ENCODE measurements around the gene MYBPH.

The MYBPH gene, protein sequence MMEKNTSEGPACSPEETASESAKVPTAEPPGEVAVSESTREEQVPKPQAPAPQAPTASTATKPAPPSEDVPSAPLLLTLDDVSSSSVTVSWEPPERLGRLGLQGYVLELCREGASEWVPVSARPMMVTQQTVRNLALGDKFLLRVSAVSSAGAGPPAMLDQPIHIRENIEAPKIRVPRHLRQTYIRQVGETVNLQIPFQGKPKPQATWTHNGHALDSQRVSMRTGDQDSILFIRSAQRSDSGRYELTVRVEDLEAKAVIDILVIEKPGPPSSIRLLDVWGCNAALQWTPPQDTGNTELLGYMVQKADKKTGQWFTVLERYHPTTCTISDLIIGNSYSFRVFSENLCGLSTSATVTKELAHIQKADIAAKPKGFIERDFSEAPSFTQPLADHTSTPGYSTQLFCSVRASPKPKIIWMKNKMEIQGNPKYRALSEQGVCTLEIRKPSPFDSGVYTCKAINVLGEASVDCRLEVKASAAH

DNA sequence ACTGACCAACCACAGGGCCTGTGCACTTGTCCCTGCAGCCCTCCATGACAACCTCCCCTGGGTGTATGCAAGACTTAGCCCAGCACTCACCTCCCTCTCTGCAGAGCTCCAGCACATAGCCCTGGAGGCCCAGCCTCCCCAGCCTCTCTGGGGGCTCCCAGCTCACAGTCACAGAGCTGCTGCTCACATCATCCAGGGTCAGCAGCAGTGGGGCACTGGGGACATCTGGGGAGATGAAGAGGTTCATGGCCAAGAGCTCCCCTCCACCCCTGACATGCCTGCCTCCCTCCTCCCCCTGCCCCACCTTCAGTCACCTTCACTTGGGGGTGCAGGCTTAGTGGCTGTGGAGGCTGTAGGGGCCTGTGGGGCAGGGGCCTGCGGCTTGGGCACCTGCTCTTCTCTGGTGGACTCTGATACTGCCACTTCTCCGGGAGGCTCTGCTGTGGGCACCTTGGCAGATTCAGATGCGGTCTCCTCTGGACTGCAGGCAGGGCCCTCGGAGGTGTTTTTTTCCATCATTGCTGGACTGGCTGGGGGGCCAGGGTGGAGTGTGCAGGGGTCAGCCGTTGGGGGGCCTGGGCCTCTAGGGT, at the start of gene MYBPH:
MYBPH (minus strand) TSS at position 590 of the 590 bp plus-strand sequence; CDS start at position 519, 71 bp downstream.
- H3K4me3 ChIP-seq (ENCODE audit: low read depth, low read length): no peak within 1 kb of the TSS
- H3K9ac ChIP-seq (ENCODE audit: low read depth, low read length): no peak within 1 kb of the TSS
- H3K4me1 ChIP-seq (ENCODE audit: control insufficient read depth, insufficient read depth, low read length): peaks cover 12% of the 10 kb centered on the region
- H3K27me3 ChIP-seq (ENCODE audit: control insufficient read depth, insufficient read depth, low read length): no peaks in the 10 kb centered on the region
- no peaks in the 10 kb centered on the region for H3K9me3 ChIP-seq (ENCODE audit: control insufficient read depth, insufficient read depth, low read length)
- no peaks in the 10 kb centered on the region for H3K36me3 ChIP-seq (ENCODE audit: control insufficient read depth, insufficient read depth, low read length)

DNA sequence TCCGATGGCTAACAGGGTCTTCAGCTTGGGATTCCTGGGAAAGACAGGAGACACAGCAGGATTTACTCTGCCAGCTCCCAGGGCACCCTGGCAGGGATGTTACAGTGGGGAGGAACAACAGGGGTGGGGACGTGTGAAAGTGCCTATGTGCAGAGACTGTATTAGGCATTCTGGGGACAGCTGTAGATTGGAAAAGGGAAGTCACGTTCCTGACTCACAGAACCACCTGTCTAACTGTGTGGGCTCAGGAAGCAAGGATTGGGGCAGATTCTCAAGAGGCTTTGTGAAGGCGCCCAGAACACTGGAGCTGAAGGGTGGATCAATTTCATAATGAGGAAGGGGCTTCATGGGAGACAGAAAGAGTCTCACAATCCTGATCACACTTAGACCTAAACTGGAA, 49.4 kb upstream of the MYBPH start:
- Histone ChIP-seq H3K4me3 (ENCODE audit: low read depth, low read length) (no peak overlapping the region), H3K9ac (ENCODE audit: low read depth, low read length) (no peak overlapping the region), H3K27me3 (ENCODE audit: control insufficient read depth, insufficient read depth, low read length) (peaks cover 8% of the 10 kb centered on the region), H3K9me3 (ENCODE audit: control insufficient read depth, insufficient read depth, low read length) (no peaks in the 10 kb centered on the region), H3K36me3 (ENCODE audit: control insufficient read depth, insufficient read depth, low read length) (no peaks in the 10 kb centered on the region), H3K4me1 (ENCODE audit: control insufficient read depth, insufficient read depth, low read length) (no peaks in the 10 kb centered on the region)

DNA sequence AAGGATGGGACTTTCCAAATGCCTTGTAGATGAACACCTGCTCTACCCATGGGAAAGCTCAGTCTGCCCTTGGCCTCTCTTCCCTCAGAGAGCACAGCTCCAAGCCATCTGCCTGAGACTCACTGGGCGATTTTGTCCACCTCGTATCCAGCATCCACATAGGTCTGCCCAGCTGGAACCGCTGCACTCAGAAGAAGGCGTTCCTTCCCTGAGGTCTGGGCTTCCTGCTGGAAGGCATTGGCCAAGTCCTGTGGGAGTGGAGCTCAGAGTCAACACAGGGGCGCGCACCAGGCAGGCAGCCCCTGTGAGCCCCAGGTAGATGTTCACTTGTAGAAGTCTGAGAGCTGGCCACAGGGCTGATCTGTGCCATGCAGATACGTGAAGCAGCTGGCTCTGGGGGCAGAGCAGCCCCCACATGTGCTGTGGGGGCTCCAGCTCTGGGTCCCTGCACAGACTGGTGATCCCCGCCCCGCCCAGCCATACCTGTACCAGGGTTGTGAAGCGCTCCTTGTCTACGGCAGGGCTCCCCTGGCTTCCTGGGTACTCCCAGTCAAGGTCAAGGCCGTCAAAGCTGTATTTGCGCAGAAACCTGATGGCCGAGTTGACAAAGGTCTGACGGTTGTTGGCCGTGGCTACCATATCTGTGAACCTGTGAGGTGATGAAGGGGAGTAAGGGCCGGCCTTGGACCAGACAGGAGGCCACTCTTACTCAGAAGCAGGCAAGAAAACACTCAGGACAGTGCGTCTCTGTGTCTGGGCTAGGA, 47.6 kb upstream of the MYBPH start:
- H3K36me3 ChIP-seq (ENCODE audit: control insufficient read depth, insufficient read depth, low read length): no peaks in the 10 kb centered on the region
- no peak overlapping the region for H3K9ac ChIP-seq (ENCODE audit: low read depth, low read length)
- H3K4me3 ChIP-seq (ENCODE audit: low read depth, low read length): no peak overlapping the region
- no peaks in the 10 kb centered on the region for H3K9me3 ChIP-seq (ENCODE audit: control insufficient read depth, insufficient read depth, low read length)
- peaks cover 6% of the 10 kb centered on the region for H3K27me3 ChIP-seq (ENCODE audit: control insufficient read depth, insufficient read depth, low read length)
- H3K4me1 ChIP-seq (ENCODE audit: control insufficient read depth, insufficient read depth, low read length): no peaks in the 10 kb centered on the region

DNA sequence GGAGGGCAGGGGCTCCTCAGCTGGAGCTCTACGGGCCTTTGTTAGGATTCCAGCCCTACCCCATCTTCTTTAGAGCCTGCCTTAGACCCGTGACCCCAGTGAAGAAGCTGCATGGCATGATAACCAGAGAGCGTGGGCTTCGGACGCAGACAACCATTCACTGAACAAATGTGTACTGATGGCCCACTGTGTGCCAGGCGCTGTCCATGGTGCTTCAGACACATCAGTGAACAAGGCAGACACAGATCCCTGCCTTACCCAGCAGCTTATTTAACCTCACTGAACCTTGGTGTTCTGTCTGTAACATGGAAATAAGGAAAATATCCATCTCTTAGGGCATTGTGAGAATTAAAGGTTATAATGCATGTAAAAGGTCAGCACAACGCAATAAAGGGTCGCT, 44.3 kb upstream of the MYBPH start:
- no peaks in the 10 kb centered on the region for H3K9me3 ChIP-seq (ENCODE audit: control insufficient read depth, insufficient read depth, low read length)
- no peak overlapping the region for H3K9ac ChIP-seq (ENCODE audit: low read depth, low read length)
- peaks cover 9% of the 10 kb centered on the region for H3K4me1 ChIP-seq (ENCODE audit: control insufficient read depth, insufficient read depth, low read length)
- no peak overlapping the region for H3K4me3 ChIP-seq (ENCODE audit: low read depth, low read length)
- peaks cover 4% of the 10 kb centered on the region for H3K27me3 ChIP-seq (ENCODE audit: control insufficient read depth, insufficient read depth, low read length)
- H3K36me3 ChIP-seq (ENCODE audit: control insufficient read depth, insufficient read depth, low read length): no peaks in the 10 kb centered on the region

DNA sequence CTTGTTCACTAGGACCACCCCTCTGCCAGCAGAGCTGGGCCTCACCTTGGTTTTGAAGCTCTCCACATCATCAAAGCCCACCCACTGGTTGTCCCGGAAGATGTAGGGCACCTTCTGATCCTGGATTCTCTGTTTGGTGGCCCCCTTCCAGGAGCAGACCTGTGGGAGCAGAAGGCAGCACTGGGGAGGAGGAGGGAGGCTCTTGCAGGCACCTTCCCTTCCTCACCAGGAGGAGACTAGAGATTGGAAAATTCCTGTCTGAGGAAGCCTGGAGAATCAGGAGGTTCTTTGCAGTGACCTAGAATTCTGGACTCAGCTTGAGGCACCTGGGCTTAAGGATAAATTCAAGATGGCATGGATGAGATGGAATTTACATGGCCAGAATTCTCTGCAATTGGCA, 43.5 kb upstream of the MYBPH start:
- H3K9me3 ChIP-seq (ENCODE audit: control insufficient read depth, insufficient read depth, low read length): no peaks in the 10 kb centered on the region
- H3K4me1 ChIP-seq (ENCODE audit: control insufficient read depth, insufficient read depth, low read length): peaks cover 9% of the 10 kb centered on the region
- peaks cover 4% of the 10 kb centered on the region for H3K27me3 ChIP-seq (ENCODE audit: control insufficient read depth, insufficient read depth, low read length)
- no peak overlapping the region for H3K4me3 ChIP-seq (ENCODE audit: low read depth, low read length)
- H3K36me3 ChIP-seq (ENCODE audit: control insufficient read depth, insufficient read depth, low read length): no peaks in the 10 kb centered on the region
- H3K9ac ChIP-seq (ENCODE audit: low read depth, low read length): no peak overlapping the region

DNA sequence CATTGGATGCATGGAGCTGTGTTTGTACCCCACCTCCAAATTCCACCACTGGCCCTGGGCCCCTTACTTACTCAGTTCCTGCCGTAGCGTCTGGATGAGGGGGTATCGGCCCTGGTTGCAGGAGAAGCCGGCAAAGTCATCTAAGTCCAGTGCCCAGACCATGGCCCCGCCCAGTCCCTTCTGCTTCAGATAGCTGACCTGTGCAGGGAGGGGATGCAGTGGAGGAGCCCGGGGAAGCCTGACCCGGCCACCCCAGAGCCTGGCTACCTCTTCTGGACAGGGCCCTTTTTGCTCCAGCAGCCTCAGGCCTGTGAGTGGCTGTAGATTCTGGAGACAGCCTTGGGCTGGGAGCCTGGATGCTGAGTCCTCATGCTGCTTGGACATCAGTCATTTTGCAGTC, 42.0 kb upstream of the MYBPH start:
- Histone ChIP-seq H3K4me1 (ENCODE audit: control insufficient read depth, insufficient read depth, low read length) (peaks cover 9% of the 10 kb centered on the region), H3K9me3 (ENCODE audit: control insufficient read depth, insufficient read depth, low read length) (no peaks in the 10 kb centered on the region), H3K4me3 (ENCODE audit: low read depth, low read length) (no peak overlapping the region), H3K9ac (ENCODE audit: low read depth, low read length) (no peak overlapping the region), H3K27me3 (ENCODE audit: control insufficient read depth, insufficient read depth, low read length) (peaks cover 4% of the 10 kb centered on the region), H3K36me3 (ENCODE audit: control insufficient read depth, insufficient read depth, low read length) (no peaks in the 10 kb centered on the region)

DNA sequence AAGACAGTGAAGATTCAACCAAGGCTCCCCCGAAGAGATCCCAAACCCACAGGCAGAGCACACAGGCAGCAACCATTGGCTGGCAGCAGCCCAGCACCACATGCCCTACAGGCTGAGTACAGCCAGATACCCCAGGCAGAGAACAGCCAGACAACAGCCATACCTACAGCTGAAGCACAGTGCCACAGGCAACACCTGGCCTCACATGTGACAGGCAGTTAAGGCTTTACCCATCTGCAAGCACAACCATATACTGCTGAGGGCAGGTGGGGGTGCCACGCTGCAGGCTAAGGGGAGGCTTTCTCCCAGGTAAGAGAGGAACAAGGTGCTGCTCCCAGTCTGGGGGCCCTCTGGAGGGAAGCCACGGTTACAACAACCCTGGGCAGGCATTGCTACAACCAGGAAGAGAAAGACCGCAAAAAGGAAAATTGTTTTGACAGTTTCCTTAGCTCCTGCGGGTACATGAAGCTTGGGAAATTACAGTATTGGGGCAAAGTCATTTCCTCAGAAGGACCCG, 41.6 kb upstream of the MYBPH start:
- H3K36me3 ChIP-seq (ENCODE audit: control insufficient read depth, insufficient read depth, low read length): no peaks in the 10 kb centered on the region
- H3K27me3 ChIP-seq (ENCODE audit: control insufficient read depth, insufficient read depth, low read length): peaks cover 4% of the 10 kb centered on the region
- no peaks in the 10 kb centered on the region for H3K9me3 ChIP-seq (ENCODE audit: control insufficient read depth, insufficient read depth, low read length)
- peaks cover 9% of the 10 kb centered on the region for H3K4me1 ChIP-seq (ENCODE audit: control insufficient read depth, insufficient read depth, low read length)
- H3K9ac ChIP-seq (ENCODE audit: low read depth, low read length): no peak overlapping the region
- no peak overlapping the region for H3K4me3 ChIP-seq (ENCODE audit: low read depth, low read length)

DNA sequence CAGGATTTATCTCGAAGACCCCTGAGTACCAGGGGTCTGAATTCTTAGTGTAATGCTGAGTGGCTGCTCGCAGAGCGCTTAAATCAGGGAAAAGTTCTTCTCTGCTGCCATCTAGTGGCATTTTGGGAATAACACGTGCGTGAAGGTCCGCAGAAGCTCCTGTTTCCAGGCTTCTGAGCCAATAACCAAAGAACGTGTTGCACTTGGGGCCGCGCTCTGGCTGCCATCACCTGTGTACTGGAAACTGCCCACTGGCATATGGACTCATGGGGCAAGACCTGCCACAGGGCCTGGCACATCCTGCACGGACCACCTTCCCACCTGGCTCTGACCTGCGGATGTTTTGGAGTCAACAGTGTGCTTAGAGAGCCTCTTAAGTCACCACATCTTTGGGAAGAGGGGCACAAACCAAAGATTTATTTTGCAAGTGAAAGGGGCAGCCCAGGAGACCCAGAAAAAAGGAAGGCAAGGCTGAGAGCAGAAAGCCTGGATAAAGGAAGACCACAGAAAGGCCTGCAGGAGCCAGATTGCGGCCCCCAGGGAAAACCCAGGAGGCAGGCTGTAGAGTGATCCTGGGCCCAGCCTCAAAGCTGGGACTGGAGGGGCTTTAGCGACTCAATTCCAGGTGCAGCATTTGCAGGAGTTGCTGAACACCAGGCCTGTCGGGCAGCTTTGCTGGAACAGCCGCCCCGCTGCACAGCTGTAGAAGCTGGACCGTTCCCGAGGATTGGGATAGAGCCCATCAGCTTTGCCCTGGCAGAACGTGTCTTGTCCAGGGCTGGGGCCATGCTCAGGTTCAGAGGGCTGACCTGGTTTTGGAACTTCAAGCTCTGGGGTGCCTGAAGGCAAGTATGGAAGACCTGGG, 40.9 kb upstream of the MYBPH start:
- Histone ChIP-seq H3K27me3 (ENCODE audit: control insufficient read depth, insufficient read depth, low read length) (peaks cover 4% of the 10 kb centered on the region), H3K9me3 (ENCODE audit: control insufficient read depth, insufficient read depth, low read length) (no peaks in the 10 kb centered on the region), H3K4me3 (ENCODE audit: low read depth, low read length) (peak overlapping the region; percentile 16), H3K36me3 (ENCODE audit: control insufficient read depth, insufficient read depth, low read length) (no peaks in the 10 kb centered on the region), H3K4me1 (ENCODE audit: control insufficient read depth, insufficient read depth, low read length) (peaks cover 9% of the 10 kb centered on the region), H3K9ac (ENCODE audit: low read depth, low read length) (no peak overlapping the region)

DNA sequence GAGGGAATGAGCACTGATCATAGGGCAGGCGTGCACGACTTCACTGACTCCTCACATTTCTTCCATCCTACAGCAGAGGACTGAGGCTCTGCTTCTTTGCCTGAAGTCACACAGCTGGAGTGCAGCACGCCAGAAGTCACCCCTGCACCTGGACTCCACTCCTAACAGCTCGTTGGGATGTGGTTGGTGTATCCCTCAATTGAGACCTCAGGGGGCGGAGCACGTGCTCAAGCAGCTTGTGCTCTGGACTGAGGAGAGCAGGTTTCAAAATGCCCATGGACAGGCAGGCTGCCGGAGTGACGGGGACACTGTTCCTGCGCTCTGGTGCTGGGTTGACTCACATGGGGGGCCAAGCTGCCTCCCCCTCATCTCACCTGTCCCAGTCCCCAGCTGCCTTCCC, 39.9 kb upstream of the MYBPH start:
- peaks cover 9% of the 10 kb centered on the region for H3K4me1 ChIP-seq (ENCODE audit: control insufficient read depth, insufficient read depth, low read length)
- H3K27me3 ChIP-seq (ENCODE audit: control insufficient read depth, insufficient read depth, low read length): peaks cover 4% of the 10 kb centered on the region
- H3K4me3 ChIP-seq (ENCODE audit: low read depth, low read length): no peak overlapping the region
- H3K36me3 ChIP-seq (ENCODE audit: control insufficient read depth, insufficient read depth, low read length): no peaks in the 10 kb centered on the region
- H3K9ac ChIP-seq (ENCODE audit: low read depth, low read length): no peak overlapping the region
- H3K9me3 ChIP-seq (ENCODE audit: control insufficient read depth, insufficient read depth, low read length): no peaks in the 10 kb centered on the region

DNA sequence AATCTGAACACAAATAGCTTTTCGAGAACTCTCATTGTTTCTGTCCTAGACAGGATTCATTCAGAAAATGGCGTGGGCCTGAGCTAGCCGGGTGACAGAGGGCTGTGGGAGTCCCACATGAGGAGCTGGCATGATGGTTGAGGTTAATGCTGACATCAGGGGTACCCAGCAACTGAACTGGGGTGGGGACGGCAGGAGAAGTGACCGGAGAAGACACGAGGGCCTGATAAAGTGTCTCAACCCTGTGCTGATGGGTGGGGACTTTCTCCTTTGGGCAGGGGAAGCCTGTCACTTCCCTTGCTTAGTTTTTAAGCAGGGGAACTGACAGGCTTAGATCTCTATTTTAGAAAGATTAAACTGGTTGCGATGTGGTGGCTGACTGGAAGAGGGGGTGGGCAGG, 39.2 kb upstream of the MYBPH start:
- Histone ChIP-seq H3K4me3 (ENCODE audit: low read depth, low read length) (no peak overlapping the region), H3K9me3 (ENCODE audit: control insufficient read depth, insufficient read depth, low read length) (no peaks in the 10 kb centered on the region), H3K27me3 (ENCODE audit: control insufficient read depth, insufficient read depth, low read length) (peaks cover 4% of the 10 kb centered on the region), H3K4me1 (ENCODE audit: control insufficient read depth, insufficient read depth, low read length) (peaks cover 9% of the 10 kb centered on the region), H3K36me3 (ENCODE audit: control insufficient read depth, insufficient read depth, low read length) (no peaks in the 10 kb centered on the region), H3K9ac (ENCODE audit: low read depth, low read length) (no peak overlapping the region)

DNA sequence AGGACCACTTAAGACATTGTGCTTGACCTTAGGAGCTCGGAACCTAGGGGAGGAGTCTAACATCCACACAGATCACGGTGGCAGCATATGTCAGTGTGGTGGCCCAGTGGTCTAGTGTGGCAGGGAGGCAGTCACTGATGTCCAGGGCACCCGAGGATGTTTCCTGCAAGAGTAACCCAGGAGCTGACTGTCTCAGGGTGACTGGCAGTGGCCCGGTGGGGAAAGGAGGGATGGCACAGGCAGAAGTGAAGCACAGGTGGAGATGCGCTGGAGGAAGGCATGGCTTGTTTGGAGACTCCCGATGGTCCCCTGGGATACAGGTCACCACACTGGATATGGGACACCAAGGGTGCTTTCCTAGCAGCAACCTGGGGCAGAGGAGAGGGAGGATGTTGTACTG, 37.5 kb upstream of the MYBPH start:
- Histone ChIP-seq H3K27me3 (ENCODE audit: control insufficient read depth, insufficient read depth, low read length) (peaks cover 4% of the 10 kb centered on the region), H3K36me3 (ENCODE audit: control insufficient read depth, insufficient read depth, low read length) (no peaks in the 10 kb centered on the region), H3K4me3 (ENCODE audit: low read depth, low read length) (no peak overlapping the region), H3K9ac (ENCODE audit: low read depth, low read length) (no peak overlapping the region), H3K9me3 (ENCODE audit: control insufficient read depth, insufficient read depth, low read length) (no peaks in the 10 kb centered on the region), H3K4me1 (ENCODE audit: control insufficient read depth, insufficient read depth, low read length) (peaks cover 9% of the 10 kb centered on the region)

All from iPS-15b (cell line).